Measurements from ENCODE around the gene GLI3. TPM values are rescaled to one million over a fixed set of nuclear protein-coding genes. Genes with fewer than 3 reads are reported as not detected.

The GLI3 gene
- total and polyA plus RNA-seq, 12 donors: 1.1 to 18.0 (median 4.6) TPM

GRCh38 chr7:42029405-42029804 lies 207.6 kb downstream of the GLI3 start:
- DNase-seq: no peak
- WGBS, 4 donors: 87 to 92% (median 88%) methylated on average over 6 of the region's 6 CpGs

DNA sequence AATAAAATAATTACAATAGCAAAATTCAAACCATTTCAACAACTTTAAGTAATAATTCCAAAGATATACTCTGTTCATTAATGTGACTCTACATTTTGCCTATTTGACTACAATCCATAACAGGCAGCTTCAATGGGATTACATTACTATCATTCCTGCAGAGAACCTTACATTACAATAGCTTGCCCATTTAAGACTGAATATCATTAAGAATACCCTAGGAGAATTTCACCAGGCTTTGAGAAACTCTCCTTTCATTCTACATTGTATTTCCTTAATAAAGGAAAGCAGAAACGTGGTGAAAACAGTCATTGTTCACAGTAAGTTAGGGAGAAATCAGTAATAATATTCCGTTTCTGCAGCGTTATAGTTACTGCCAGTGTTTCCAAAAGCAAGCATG lies 209.5 kb downstream of the GLI3 start:
- Histone ChIP-seq H3K27ac (no peak overlapping the region), H3K4me1 (replicated peaks in 1 of 2) (peaks cover 5 to 7% of the 10 kb centered on the region in 2 donors), H3K36me3 (replicated peaks in 1 of 2) (no peaks in the 10 kb centered on the region), H3K27me3 (no peaks in the 10 kb centered on the region), H3K4me3 (no peak overlapping the region), H3K9me3 (replicated peaks in 1 of 3) (no peaks in the 10 kb centered on the region)
- TF ChIP-seq, protein P1, sequence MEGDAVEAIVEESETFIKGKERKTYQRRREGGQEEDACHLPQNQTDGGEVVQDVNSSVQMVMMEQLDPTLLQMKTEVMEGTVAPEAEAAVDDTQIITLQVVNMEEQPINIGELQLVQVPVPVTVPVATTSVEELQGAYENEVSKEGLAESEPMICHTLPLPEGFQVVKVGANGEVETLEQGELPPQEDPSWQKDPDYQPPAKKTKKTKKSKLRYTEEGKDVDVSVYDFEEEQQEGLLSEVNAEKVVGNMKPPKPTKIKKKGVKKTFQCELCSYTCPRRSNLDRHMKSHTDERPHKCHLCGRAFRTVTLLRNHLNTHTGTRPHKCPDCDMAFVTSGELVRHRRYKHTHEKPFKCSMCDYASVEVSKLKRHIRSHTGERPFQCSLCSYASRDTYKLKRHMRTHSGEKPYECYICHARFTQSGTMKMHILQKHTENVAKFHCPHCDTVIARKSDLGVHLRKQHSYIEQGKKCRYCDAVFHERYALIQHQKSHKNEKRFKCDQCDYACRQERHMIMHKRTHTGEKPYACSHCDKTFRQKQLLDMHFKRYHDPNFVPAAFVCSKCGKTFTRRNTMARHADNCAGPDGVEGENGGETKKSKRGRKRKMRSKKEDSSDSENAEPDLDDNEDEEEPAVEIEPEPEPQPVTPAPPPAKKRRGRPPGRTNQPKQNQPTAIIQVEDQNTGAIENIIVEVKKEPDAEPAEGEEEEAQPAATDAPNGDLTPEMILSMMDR (IDR thresholded peaks at IDR 0.05): no peak
- no peak for TF ChIP-seq POLR2A (IDR thresholded peaks at IDR 0.05)
- intact Hi-C loops (cut with DNase I): no loop called here
- WGBS, 4 donors: 87 to 91% (median 89%) methylated on average over 3 of the region's 3 CpGs
- DNase-seq: no peak

More at GRCh38 chr7:42029405-42029804, 207.6 kb downstream of the GLI3 start:
- intact Hi-C loops (cut with DNase I): no loop called here
- no peak for TF ChIP-seq POLR2A (IDR thresholded peaks at IDR 0.05)
- TF ChIP-seq, protein P1 (IDR thresholded peaks at IDR 0.05): no peak
- H3K27ac ChIP-seq: no peak overlapping the region
- H3K27me3 ChIP-seq: no peaks in the 10 kb centered on the region
- no peak overlapping the region for H3K4me3 ChIP-seq
- H3K4me1 ChIP-seq (replicated peaks in 1 of 2): no peaks in the 10 kb centered on the region
- H3K36me3 ChIP-seq (replicated peaks in 1 of 2): no peaks in the 10 kb centered on the region
- H3K9me3 ChIP-seq (replicated peaks in 1 of 3): no peaks in the 10 kb centered on the region

- DNase-seq: no peak
- Histone ChIP-seq H3K9me3 (replicated peaks in 1 of 3) (no peaks in the 10 kb centered on the region), H3K36me3 (replicated peaks in 1 of 2) (no peaks in the 10 kb centered on the region), H3K4me3 (no peak overlapping the region), H3K27me3 (no peaks in the 10 kb centered on the region), H3K4me1 (replicated peaks in 1 of 2) (peaks cover 5 to 8% of the 10 kb centered on the region in 2 donors), H3K27ac (no peak overlapping the region)
- 91 to 94% (median 93%) methylated on average over 6 of the region's 6 CpGs for WGBS, 4 donors
- no peak for TF ChIP-seq POLR2A (IDR thresholded peaks at IDR 0.05)
- TF ChIP-seq, protein P1 (IDR thresholded peaks at IDR 0.05): no peak
- intact Hi-C loops (cut with DNase I): no loop called here
These were observed 210.3 kb downstream of the GLI3 start for GRCh38 chr7:42026622-42027197.

DNA sequence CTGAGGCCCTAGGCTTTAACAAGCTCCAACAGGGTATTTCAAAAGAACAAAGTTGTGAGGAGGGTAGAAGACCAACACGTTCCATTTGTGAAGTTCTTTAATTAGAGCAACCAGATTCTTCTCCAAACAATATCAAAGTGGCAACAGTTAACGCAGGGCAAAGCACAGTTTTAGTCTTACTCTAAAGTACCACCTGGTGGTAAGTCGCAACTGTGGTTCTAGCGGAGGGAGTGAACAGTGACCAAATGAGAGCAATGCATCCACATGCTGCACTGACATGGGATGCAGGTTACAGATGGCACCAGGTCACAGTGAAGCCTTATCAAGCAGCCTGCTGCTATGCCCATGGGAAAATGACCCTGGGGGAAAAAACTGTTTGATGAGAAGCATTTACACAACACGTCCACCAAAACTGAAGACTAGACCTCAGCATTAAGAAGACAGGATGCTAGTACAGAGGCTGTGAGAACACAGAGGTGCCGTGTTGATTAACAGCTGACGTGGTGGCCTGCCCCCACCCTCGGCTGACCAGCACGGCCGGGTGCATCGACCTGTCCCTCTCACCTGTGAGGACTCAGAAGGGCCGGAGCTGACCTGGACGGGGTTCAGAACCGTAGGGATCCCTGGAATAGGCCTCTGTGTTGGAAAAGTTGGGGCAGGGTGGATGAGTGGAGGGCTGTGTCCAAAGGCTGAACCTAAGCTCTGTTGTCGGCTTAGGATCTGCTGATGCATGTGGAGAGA lies 211.2 kb downstream of the GLI3 start:
- H3K27me3 ChIP-seq: no peaks in the 10 kb centered on the region
- no peak for DNase-seq
- H3K27ac ChIP-seq: no peak overlapping the region
- WGBS, 4 donors: 85 to 96% (median 94%) methylated on average over 11 to 15 of the region's 15 CpGs
- H3K36me3 ChIP-seq (replicated peaks in 1 of 2): no peaks in the 10 kb centered on the region
- TF ChIP-seq POLR2A (IDR thresholded peaks at IDR 0.05): no peak
- TF ChIP-seq, protein P1 (IDR thresholded peaks at IDR 0.05): no peak
- no peak overlapping the region for H3K4me3 ChIP-seq
- intact Hi-C loops (cut with DNase I): no loop called here
- H3K4me1 ChIP-seq (replicated peaks in 1 of 2): peaks cover 5 to 8% of the 10 kb centered on the region in 2 donors
- no peaks in the 10 kb centered on the region for H3K9me3 ChIP-seq (replicated peaks in 1 of 3)

Data from adrenal gland (tissue), 12 donors.